Common myeloid progenitor, CD34-positive (primary cell): ENCODE results near the gene MUC4.
"Not testable (repeated sequence)": the region's sequence is repeated elsewhere in the genome, so short reads cannot be mapped to it uniquely, and the experiment has no call there.

ENCODE experiments used
- CTCF ChIA-PET: fragments of 350-600 bp; sonication (Branson Sonifier 250); formaldehyde crosslinking; loops from one replicate; lab custom pipeline; 2021; ENCODE audit warnings: antibody characterized with exemption; lab: Charles Lee
- POLR2A ChIA-PET: fragments of 350-600 bp; sonication (Branson Sonifier 250); formaldehyde crosslinking; loops from one replicate; lab custom pipeline; 2021; ENCODE audit warnings: antibody characterized with exemption; lab: Charles Lee
- DNase-seq, 3 donors: peaks; one replicate each; pipeline versions ENCODE4 v3.0.0 to v3.0.0-alpha.2; 2013
- H3K27ac ChIP-seq, 2 experiments: 1 replicate in 1 of 2; 2 replicates in 1 of 2; pipeline ENCODE4 v1.7.0; 2013; ENCODE audit warnings: inconsistent platforms in 2 of 2, low read length in 2 of 2, mild to moderate bottlenecking in 2 of 2, low read depth in 1 of 2, moderate library complexity in 1 of 2; ENCODE audit not compliant: severe bottlenecking in 2 of 2, insufficient read depth in 1 of 2, poor library complexity in 1 of 2
- H3K27me3 ChIP-seq, 5 experiments: replicated peaks in 2 of 5; 1 replicate in 3 of 5; 2 replicates in 2 of 5; pipeline versions ENCODE4 v1.6.1 to v1.7.0; 2013; ENCODE audit warnings: low read length in 4 of 5, mild to moderate bottlenecking in 2 of 5, moderate library complexity in 2 of 5, inconsistent platforms in 1 of 5; ENCODE audit not compliant: insufficient read depth in 5 of 5, control insufficient read depth in 4 of 5
- H3K36me3 ChIP-seq, 4 experiments: 1 replicate in 2 of 4; 2 replicates in 2 of 4; pipeline versions ENCODE4 v1.6.1 to v1.7.0; 2013; ENCODE audit warnings: low read length in 3 of 4, control low read depth in 1 of 4, mild to moderate bottlenecking in 1 of 4; ENCODE audit not compliant: control insufficient read depth in 4 of 4, insufficient read depth in 4 of 4
- H3K4me1 ChIP-seq, 4 experiments: 1 replicate in 3 of 4; 2 replicates in 1 of 4; pipeline versions ENCODE4 v1.6.1 to v1.7.1; 2013; ENCODE audit warnings: low read length in 3 of 4, mild to moderate bottlenecking in 3 of 4, control low read depth in 1 of 4, inconsistent platforms in 1 of 4, moderate library complexity in 1 of 4; ENCODE audit not compliant: control insufficient read depth in 4 of 4, insufficient read depth in 4 of 4; ENCODE audit errors: control extremely low read depth in 1 of 4
- H3K4me3 ChIP-seq, 7 experiments: 1 replicate in 4 of 7; 2 replicates in 3 of 7; pipeline versions ENCODE4 v1.5.1 to v1.7.0; 2013; ENCODE audit warnings: mild to moderate bottlenecking in 7 of 7, low read length in 6 of 7, moderate library complexity in 6 of 7, inconsistent platforms in 2 of 7, low read depth in 2 of 7, control low read depth in 1 of 7; ENCODE audit not compliant: insufficient read depth in 4 of 7, control insufficient read depth in 1 of 7; ENCODE audit errors: extremely low read depth in 1 of 7
- H3K9me3 ChIP-seq, 5 experiments: 1 replicate in 4 of 5; 2 replicates in 1 of 5; pipeline versions ENCODE4 v1.6.1 to v1.7.1; 2013; ENCODE audit warnings: low read length in 4 of 5, mild to moderate bottlenecking in 2 of 5, inconsistent platforms in 1 of 5, low read depth in 1 of 5, moderate library complexity in 1 of 5; ENCODE audit not compliant: control insufficient read depth in 4 of 5, insufficient read depth in 2 of 5; ENCODE audit errors: control extremely low read depth in 1 of 5
- WGBS: methylation state at CpG from one replicate; pipeline ENCODE4 v1.1.5; 2013; ENCODE audit not compliant: insufficient coverage; 5-methylcytosine and 5-hydroxymethylcytosine counted together

MUC4 gene

DNA sequence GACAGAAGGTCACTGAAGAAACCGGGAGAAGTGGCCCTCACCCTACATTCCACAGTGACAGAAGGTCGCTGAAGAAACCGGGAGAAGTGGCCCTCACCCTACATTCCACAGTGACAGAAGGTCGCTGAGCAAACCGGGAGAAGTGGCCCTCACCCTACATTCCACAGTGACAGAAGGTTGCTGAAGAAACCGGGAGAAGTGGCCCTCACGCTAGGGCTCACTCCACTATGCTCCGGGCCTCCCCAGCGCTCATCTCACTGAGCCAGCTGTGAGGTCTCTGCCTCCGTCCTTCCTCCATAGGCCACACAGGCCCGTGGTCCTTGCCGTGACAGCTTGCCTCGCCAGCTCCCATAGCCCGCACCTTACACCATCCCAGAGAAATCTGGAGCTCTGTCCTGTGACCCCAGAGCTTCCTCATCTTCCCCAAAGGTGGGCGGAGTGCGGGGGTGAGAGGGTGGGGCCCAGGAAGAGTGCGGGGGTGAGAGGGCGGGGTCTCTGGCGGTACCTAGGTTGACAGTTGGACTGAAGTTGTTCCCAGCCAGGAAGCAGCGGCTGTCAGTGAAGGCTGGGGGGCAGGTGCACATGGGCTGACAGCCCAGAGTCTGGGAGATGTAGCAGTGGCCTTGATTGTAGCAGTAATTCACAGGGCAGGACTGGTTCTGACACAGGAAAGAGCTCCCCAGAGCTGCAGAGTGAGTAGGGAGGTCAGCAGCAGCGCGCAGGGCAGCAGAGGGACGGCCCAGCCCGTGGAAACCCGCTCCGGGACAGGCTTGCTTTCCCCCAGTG, 59.0 kb downstream of the MUC4 start:
- Histone ChIP-seq H3K27ac (no peak overlapping the region), H3K27me3 (no peaks in the 10 kb centered on the region), H3K4me3 (no peak overlapping the region), H3K36me3 (no peaks in the 10 kb centered on the region), H3K4me1 (peaks cover 0 to 18% (median 8%) of the 10 kb centered on the region in 4 experiments), H3K9me3 (no peaks in the 10 kb centered on the region)
- 88% methylated on average over 16 of the region's 26 CpGs for WGBS
- POLR2A ChIA-PET: interaction anchor here (0.6 to 0.8 kb wide), 2 partner anchors 22 to 666 kb away, joined by 3 read pairs; no protein-coding TSS in a partner anchor
- DNase-seq: no peak
- CTCF ChIA-PET: interaction anchor here (1.5 kb wide), 1 partner anchor 97 kb away, joined by 4 read pairs; no protein-coding TSS in a partner anchor

DNA sequence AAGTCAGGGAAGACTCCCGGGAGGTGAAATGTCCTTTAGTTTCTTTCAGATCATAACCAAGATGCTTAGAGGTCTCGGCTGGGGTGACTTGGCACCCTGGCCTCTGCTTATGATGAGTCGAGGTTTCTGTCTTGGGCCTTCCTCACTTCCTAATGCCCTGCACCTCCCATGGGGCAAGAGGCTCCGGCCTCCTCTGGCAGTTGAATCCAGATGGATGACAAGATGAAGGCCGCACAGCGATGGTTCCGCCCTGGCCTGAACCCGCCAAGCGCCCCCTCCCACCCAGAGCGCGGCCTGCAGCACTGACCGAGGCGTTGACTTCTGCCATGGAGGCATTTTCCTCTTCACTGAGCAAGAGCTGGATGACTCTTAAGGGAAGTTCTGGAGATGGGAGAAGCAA, 59.7 kb downstream of the MUC4 start:
- peaks cover 0 to 13% (median 7%) of the 10 kb centered on the region in 4 experiments for H3K4me1 ChIP-seq
- CTCF ChIA-PET: no interaction called here
- no peak overlapping the region for H3K27ac ChIP-seq
- H3K36me3 ChIP-seq: no peaks in the 10 kb centered on the region
- no peaks in the 10 kb centered on the region for H3K9me3 ChIP-seq
- POLR2A ChIA-PET: interaction anchor here (0.8 kb wide), 1 partner anchor 665 kb away, joined by 3 read pairs; no protein-coding TSS in a partner anchor
- H3K4me3 ChIP-seq: no peak overlapping the region
- DNase-seq: no peak
- H3K27me3 ChIP-seq: peaks cover 0 to 3% (median 0%) of the 10 kb centered on the region in 5 experiments
- WGBS: 100% methylated on average over 9 of the region's 13 CpGs

DNA sequence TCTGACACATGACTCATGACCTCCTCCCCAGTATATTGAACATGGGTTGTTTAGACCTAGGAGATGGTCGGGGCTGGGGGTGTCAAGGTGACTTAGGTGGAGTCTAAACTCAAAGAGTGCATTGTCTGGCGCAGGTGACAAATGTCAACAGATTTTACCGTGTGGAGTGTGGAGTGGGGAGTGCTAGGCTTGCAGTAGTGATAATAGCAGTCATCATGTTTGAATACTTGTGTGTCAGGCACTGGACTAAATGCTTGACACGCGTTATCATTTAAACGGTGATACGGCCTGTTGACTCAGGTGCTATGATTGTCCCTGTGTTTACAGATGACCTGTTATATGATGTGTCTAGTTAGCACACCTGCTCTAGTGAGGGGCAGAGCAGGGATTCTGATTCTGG, 60.2 kb downstream of the MUC4 start:
- WGBS: 84% methylated on average over 7 of the region's 7 CpGs
- no peaks in the 10 kb centered on the region for H3K9me3 ChIP-seq
- H3K4me3 ChIP-seq: no peak overlapping the region
- POLR2A ChIA-PET: no interaction called here
- CTCF ChIA-PET: no interaction called here
- peaks cover 0 to 10% (median 7%) of the 10 kb centered on the region in 4 experiments for H3K4me1 ChIP-seq
- no peak overlapping the region for H3K27ac ChIP-seq
- H3K27me3 ChIP-seq: peaks cover 0 to 4% (median 0%) of the 10 kb centered on the region in 5 experiments
- H3K36me3 ChIP-seq: no peaks in the 10 kb centered on the region
- DNase-seq: no peak

DNA sequence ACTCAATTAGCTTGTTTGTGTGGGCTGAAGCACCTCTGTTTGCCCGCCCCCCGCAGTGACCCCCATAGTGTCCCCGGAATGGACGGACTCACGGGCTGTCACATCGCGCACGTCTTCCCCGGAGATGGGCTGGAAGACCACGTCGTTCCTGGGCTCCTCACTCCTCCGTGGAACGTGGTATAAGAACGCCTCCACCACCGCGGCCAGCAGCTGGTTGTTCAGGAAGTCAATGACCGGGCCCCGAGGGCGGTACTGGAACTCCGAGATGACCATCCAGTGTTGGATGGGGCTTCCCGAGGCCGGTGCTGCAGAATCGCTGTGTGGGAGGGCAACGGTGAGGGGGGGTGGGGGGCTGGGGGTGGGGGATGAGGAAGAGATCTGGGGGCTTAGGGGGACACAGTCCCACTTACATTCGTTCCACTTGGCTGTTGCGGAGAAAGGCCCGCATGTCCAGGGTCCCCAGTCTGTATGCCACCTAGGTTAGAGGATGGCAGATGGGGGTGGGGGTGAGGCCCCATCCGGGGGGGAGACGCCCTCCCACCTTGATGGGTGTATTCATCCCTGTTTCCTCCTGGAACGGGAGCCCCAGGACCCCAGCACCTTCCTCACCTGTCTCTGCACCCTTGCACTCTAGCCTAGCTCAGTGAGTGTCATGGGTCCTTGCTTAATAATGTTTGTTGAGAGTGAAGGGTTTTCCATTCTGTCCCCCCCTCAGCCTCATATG, 60.8 kb downstream of the MUC4 start:
- H3K9me3 ChIP-seq: no peaks in the 10 kb centered on the region
- DNase-seq: no peak
- no peak overlapping the region for H3K27ac ChIP-seq
- WGBS: 94% methylated on average over 16 of the region's 30 CpGs
- ChIA-PET CTCF (no interaction called here), POLR2A (no interaction called here)
- H3K4me3 ChIP-seq: no peak overlapping the region
- H3K4me1 ChIP-seq: peaks cover 0 to 10% (median 7%) of the 10 kb centered on the region in 4 experiments
- no peaks in the 10 kb centered on the region for H3K36me3 ChIP-seq
- peaks cover 0 to 4% (median 0%) of the 10 kb centered on the region in 5 experiments for H3K27me3 ChIP-seq

DNA sequence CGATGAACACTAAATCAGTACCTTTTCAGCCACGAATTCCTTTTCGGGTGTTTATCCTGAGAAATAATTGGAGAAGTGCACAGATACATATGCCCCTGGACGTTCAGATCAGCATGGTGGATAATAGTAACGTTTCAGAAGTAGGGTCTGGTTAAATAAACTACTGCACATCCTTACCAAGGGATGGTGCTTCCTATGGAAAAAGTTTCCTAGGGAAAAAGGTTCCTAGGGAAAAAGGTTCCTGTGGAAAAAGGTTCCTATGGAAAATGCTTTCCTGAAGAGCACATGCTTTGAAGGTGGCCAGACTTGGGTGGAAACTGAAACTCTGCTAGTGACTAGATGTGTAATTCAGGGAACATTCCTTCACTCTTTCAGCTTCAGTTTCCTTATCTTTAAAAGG, 62.6 kb downstream of the MUC4 start:
- DNase-seq, H3K4me1 ChIP-seq, H3K27me3 ChIP-seq, H3K9me3 ChIP-seq, POLR2A ChIA-PET, H3K4me3 ChIP-seq, H3K36me3 ChIP-seq, H3K27ac ChIP-seq: not testable (repeated sequence)
- 96% methylated on average over 5 of the region's 5 CpGs for WGBS
- CTCF ChIA-PET: interaction anchor here (1.1 kb wide), 1 partner anchor 11 kb away, joined by 5 read pairs; no protein-coding TSS in a partner anchor

DNA sequence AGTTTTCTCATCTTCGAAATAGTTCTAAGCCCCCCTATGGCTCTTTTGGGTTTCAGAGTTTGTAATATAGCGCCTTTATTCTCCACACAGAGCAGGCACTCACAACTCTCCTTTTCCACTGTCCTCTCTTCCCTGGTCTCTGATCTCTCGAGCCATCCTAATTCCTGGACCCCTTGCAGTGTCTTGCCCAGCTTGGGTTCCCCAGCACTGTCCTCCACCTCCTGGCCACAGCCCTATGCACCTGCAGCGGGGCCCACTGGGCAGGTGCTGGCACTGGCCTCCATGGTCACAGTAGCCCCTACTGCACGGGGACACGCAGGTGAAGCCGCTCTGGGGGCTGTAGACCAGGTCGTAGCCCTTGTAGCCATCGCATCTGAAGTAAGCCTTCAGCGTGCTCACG, 63.1 kb downstream of the MUC4 start:
- H3K27me3 ChIP-seq: peaks cover 0 to 7% (median 0%) of the 10 kb centered on the region in 5 experiments
- H3K4me1 ChIP-seq: peaks cover 0 to 10% (median 7%) of the 10 kb centered on the region in 4 experiments
- H3K36me3 ChIP-seq: no peaks in the 10 kb centered on the region
- 96% methylated on average over 11 of the region's 11 CpGs for WGBS
- ChIA-PET CTCF (interaction anchor here (1.1 kb wide), 1 partner anchor 12 kb away, joined by 5 read pairs; no protein-coding TSS in a partner anchor), POLR2A (no interaction called here)
- H3K9me3 ChIP-seq: no peaks in the 10 kb centered on the region
- H3K27ac ChIP-seq: no peak overlapping the region
- no peak for DNase-seq
- H3K4me3 ChIP-seq: no peak overlapping the region
